Glutamatergic neuron (in vitro differentiated cells): ENCODE measurements around the gene CLEC16A. TPM values are rescaled to one million over a fixed set of nuclear protein-coding genes. Genes with fewer than 3 reads are reported as not detected.

ENCODE experiments used
- DNase-seq: peaks from one replicate; pipeline ENCODE4 v3.0.0; 2022
- H3K27ac Mint-ChIP-seq: one replicate; pipeline ENCODE4 v1.8.0; 2020; ENCODE audit warnings: mild to moderate bottlenecking, mixed read lengths, inconsistent platforms; ENCODE audit not compliant: unreplicated experiment
- H3K27me3 Mint-ChIP-seq: one replicate; pipeline ENCODE4 v1.8.0; 2020; ENCODE audit warnings: mild to moderate bottlenecking, moderate library complexity, mixed read lengths, inconsistent platforms; ENCODE audit not compliant: unreplicated experiment
- H3K36me3 Mint-ChIP-seq: one replicate; pipeline ENCODE4 v1.8.0; 2020; ENCODE audit warnings: mild to moderate bottlenecking, mixed read lengths, inconsistent platforms; ENCODE audit not compliant: unreplicated experiment
- H3K4me1 Mint-ChIP-seq: one replicate; pipeline ENCODE4 v1.8.0; 2020; ENCODE audit warnings: mild to moderate bottlenecking, low read depth, mixed read lengths, inconsistent platforms; ENCODE audit not compliant: unreplicated experiment
- H3K4me3 Mint-ChIP-seq: one replicate; pipeline ENCODE4 v1.8.0; 2020; ENCODE audit warnings: mild to moderate bottlenecking, mixed read lengths, inconsistent platforms; ENCODE audit not compliant: unreplicated experiment
- H3K9me3 Mint-ChIP-seq: one replicate; pipeline ENCODE4 v1.8.0; 2020; ENCODE audit warnings: mild to moderate bottlenecking, moderate library complexity, mixed read lengths, inconsistent platforms; ENCODE audit not compliant: unreplicated experiment
- total RNA-seq: library from RNA; stranded (reverse); fragmentation: NEBNext Ultra II Directional; extraction: Animal tissue kit (Norgen Biotek cat#: 25700); gene quantifications from one replicate; pipeline ENCODE4 v1.2.1, GENCODE V29; 2021; ENCODE audit not compliant: unreplicated experiment
- TF ChIP-seq, protein P1 (sequence below): fragments of 200-600 bp; sonication (generic); IDR thresholded peaks from one replicate; pipeline ENCODE4 v1.5.0; 2021; ENCODE audit not compliant: partially characterized antibody, unreplicated experiment

Gene CLEC16A
- total RNA-seq, 1 donor from 2014 or later, result 43.0 TPM

DNA sequence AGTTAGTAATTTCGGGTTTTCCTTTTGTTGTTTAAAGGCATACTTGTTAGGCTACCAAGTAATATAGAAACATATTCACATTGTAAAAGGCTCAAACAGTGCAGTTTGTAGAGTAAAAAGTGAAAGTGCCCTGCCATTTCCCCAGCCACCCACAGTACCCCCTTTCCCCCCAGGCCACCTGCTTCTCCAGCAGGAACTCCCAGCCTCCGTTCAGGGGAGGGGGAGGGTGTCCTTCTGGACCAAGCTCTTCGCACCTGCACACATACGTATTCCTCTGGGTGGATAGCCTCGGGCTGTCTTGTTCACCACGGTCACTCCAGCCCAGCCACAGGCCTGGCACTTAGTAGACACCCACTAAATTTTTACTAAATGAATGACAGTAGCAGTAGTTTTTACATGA, 144.5 kb downstream of the CLEC16A start:
- H3K4me1 Mint-ChIP-seq, result peaks cover 18% of the 10 kb centered on the region
- H3K9me3 Mint-ChIP-seq, result peaks cover 3% of the 10 kb centered on the region
- TF ChIP-seq, protein P1, sequence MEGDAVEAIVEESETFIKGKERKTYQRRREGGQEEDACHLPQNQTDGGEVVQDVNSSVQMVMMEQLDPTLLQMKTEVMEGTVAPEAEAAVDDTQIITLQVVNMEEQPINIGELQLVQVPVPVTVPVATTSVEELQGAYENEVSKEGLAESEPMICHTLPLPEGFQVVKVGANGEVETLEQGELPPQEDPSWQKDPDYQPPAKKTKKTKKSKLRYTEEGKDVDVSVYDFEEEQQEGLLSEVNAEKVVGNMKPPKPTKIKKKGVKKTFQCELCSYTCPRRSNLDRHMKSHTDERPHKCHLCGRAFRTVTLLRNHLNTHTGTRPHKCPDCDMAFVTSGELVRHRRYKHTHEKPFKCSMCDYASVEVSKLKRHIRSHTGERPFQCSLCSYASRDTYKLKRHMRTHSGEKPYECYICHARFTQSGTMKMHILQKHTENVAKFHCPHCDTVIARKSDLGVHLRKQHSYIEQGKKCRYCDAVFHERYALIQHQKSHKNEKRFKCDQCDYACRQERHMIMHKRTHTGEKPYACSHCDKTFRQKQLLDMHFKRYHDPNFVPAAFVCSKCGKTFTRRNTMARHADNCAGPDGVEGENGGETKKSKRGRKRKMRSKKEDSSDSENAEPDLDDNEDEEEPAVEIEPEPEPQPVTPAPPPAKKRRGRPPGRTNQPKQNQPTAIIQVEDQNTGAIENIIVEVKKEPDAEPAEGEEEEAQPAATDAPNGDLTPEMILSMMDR, result no peak
- no peaks in the 10 kb centered on the region for H3K36me3 Mint-ChIP-seq
- DNase-seq, result no peak
- peaks cover 10% of the 10 kb centered on the region for H3K27me3 Mint-ChIP-seq
- no peak overlapping the region for H3K27ac Mint-ChIP-seq
- H3K4me3 Mint-ChIP-seq, result no peak overlapping the region

GRCh38 chr16:11089504-11090124, 145.2 kb downstream of the CLEC16A start:
- H3K27ac Mint-ChIP-seq, result no peak overlapping the region
- no peaks in the 10 kb centered on the region for H3K36me3 Mint-ChIP-seq
- peaks cover 12% of the 10 kb centered on the region for H3K4me1 Mint-ChIP-seq
- H3K9me3 Mint-ChIP-seq, result peaks cover 3% of the 10 kb centered on the region
- H3K27me3 Mint-ChIP-seq, result peaks cover 10% of the 10 kb centered on the region
- TF ChIP-seq, protein P1, result no peak
- no peak overlapping the region for H3K4me3 Mint-ChIP-seq
- DNase-seq, result no peak

DNA sequence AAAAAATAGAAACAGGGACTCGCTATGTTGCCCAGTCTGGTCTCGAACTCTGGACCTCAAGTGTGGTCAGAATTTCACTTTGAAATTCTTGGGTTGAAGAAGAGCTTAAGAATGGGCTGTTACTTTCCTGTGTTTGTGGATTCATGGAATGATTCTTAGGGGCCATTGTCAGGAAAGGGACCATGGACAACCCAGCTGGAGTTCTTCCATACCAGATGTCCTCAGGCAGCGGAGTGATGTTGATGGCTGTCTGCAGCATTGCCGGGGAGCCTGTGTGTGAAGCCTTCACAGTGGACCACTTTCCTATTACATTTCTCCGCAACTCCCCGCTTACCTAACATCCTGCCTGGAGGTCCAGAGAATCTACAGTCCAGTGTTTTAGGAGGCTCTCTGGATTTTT, 145.9 kb downstream of the CLEC16A start:
- no peak overlapping the region for H3K4me3 Mint-ChIP-seq
- peaks cover 7% of the 10 kb centered on the region for H3K4me1 Mint-ChIP-seq
- H3K9me3 Mint-ChIP-seq, result peaks cover 3% of the 10 kb centered on the region
- H3K36me3 Mint-ChIP-seq, result no peaks in the 10 kb centered on the region
- H3K27me3 Mint-ChIP-seq, result peaks cover 6% of the 10 kb centered on the region
- H3K27ac Mint-ChIP-seq, result no peak overlapping the region
- no peak for DNase-seq
- TF ChIP-seq, protein P1, result no peak

- DNase-seq, result no peak
- no peak overlapping the region for H3K27ac Mint-ChIP-seq
- H3K4me3 Mint-ChIP-seq, result no peak overlapping the region
- peaks cover 5% of the 10 kb centered on the region for H3K27me3 Mint-ChIP-seq
- TF ChIP-seq, protein P1, result no peak
- peaks cover 3% of the 10 kb centered on the region for H3K9me3 Mint-ChIP-seq
- H3K36me3 Mint-ChIP-seq, result no peaks in the 10 kb centered on the region
- H3K4me1 Mint-ChIP-seq, result peaks cover 4% of the 10 kb centered on the region
Observed at GRCh38 chr16:11091021-11091785, 146.8 kb downstream of the CLEC16A start.
